NCI-H1436 treated with DMSO at 0.1 percent for 48 hours (cell line): ENCODE data around the gene FAM20C.

Experiments
- DNase-seq: peaks from one replicate; lab custom pipeline; 2025; lab: John Stamatoyannopoulos, UW

FAM20C gene

GRCh38 chr7:272631-273030 is 80.3 kb downstream of the FAM20C start:
- no peak for DNase-seq

- DNase-seq: no peak
These were observed 81.0 kb downstream of the FAM20C start for GRCh38 chr7:273327-273726.

GRCh38 chr7:274266-274665 is 81.9 kb downstream of the FAM20C start:
- DNase-seq: no peak

- DNase-seq: no peak
These were observed 84.0 kb downstream of the FAM20C start for GRCh38 chr7:276230-276835.

GRCh38 chr7:277228-277627 is 84.9 kb downstream of the FAM20C start:
- DNase-seq: no peak

GRCh38 chr7:278081-278480 is 85.7 kb downstream of the FAM20C start:
- DNase-seq: no peak

GRCh38 chr7:279821-280220 is 87.5 kb downstream of the FAM20C start:
- DNase-seq: no peak

- no peak for DNase-seq
These were observed 88.1 kb downstream of the FAM20C start for GRCh38 chr7:280461-280860.

- DNase-seq: no peak
These were observed 89.3 kb downstream of the FAM20C start for GRCh38 chr7:281637-282036.

GRCh38 chr7:282621-283020 is 90.2 kb downstream of the FAM20C start:
- no peak for DNase-seq

GRCh38 chr7:284762-285722 is 92.7 kb downstream of the FAM20C start:
- no peak for DNase-seq

GRCh38 chr7:285731-286130 is 93.4 kb downstream of the FAM20C start:
- no peak for DNase-seq

GRCh38 chr7:286266-286665 is 93.9 kb downstream of the FAM20C start:
- no peak for DNase-seq

GRCh38 chr7:288671-289101 is 96.3 kb downstream of the FAM20C start:
- DNase-seq: no peak

- DNase-seq: no peak
These were observed 96.9 kb downstream of the FAM20C start for GRCh38 chr7:289209-289755.

GRCh38 chr7:289756-290553 is 97.6 kb downstream of the FAM20C start, which contains the start of gene FOXL3:
Gene FOXL3 (plus strand): TSS chr7:290170. CDS start chr7:290170, 0 bp downstream.
- DNase-seq: no peak

GRCh38 chr7:290554-291372 is 98.4 kb downstream of the FAM20C start:
- DNase-seq: no peak

- DNase-seq: no peak
These were observed 99.2 kb downstream of the FAM20C start for GRCh38 chr7:291373-292092.

GRCh38 chr7:292226-292625 is 99.9 kb downstream of the FAM20C start:
- no peak for DNase-seq

GRCh38 chr7:292826-293225 is 100.5 kb downstream of the FAM20C start:
- no peak for DNase-seq
